Ovary (tissue), 9 donors: Measurements from ENCODE around the gene HAND1. TPM values are rescaled to one million over a fixed set of nuclear protein-coding genes. Genes with fewer than 3 reads are reported as not detected.

Experiments
- DNase-seq, 5 donors: peaks; one replicate each; pipeline ENCODE4 v3.0.0-alpha.2; 2019 to 2020
- H3K27ac ChIP-seq, 2 donors: fragments of 200-600 bp; one replicate each; pipeline versions ENCODE4 v1.5.1 to v1.8.0; 2019 to 2022
- H3K27me3 ChIP-seq: fragments of 200-600 bp; one replicate; pipeline ENCODE4 v1.8.0; 2022
- H3K36me3 ChIP-seq: fragments of 200-600 bp; sonication (generic); one replicate; pipeline ENCODE4 v1.5.1; 2019
- H3K4me1 ChIP-seq: one replicate; pipeline ENCODE4 v1.8.1; 2013; ENCODE audit warnings: mild to moderate bottlenecking, moderate library complexity; ENCODE audit not compliant: insufficient read depth
- H3K4me3 ChIP-seq: fragments of 200-600 bp; sonication (generic); one replicate; pipeline ENCODE4 v1.5.1; 2017
- H3K9me3 ChIP-seq, 2 donors: fragments of 200-600 bp in 1 of 2; sonication (generic) in 1 of 2; one replicate each; pipeline versions ENCODE4 v1.5.1 to v1.8.1; 2013 to 2019; ENCODE audit warnings: mild to moderate bottlenecking in 1 of 2, moderate library complexity in 1 of 2
- CTCF ChIP-seq, 3 donors: fragments of 450-650 bp in 2 of 3; fragments of 200-600 bp in 1 of 3; IDR thresholded peaks; one replicate each; pipeline versions ENCODE4 v1.5.1 to v1.8.0; 2016 to 2022; ENCODE audit warnings: antibody characterized with exemption in 3 of 3, mild to moderate bottlenecking in 1 of 3
- EP300 ChIP-seq: sonication (generic); formaldehyde crosslinking; IDR thresholded peaks from one replicate; pipeline ENCODE4 v1.6.1; 2017; ENCODE audit warnings: antibody characterized with exemption
- POLR2A ChIP-seq: fragments of 450-650 bp; IDR thresholded peaks from one replicate; pipeline ENCODE4 v1.6.1; 2017; ENCODE audit warnings: antibody characterized with exemption, mild to moderate bottlenecking, moderate library complexity
- WGBS, 3 donors: extraction: QIAGEN DNeasy Blood & Tissue Kit in 1 of 3; methylation state at CpG; one replicate each; pipeline versions ENCODE4 v1.1.5 to v1.1.7; 2013 to 2017; 5-methylcytosine and 5-hydroxymethylcytosine counted together
- intact Hi-C, 4 donors: fragments of 100-400 bp; cut with DNase I; formaldehyde crosslinking; loops; one replicate each; pipeline versions ENCODE4 v1.11.0 to v1.15.1; 2022 to 2023
- polyA plus RNA-seq, 2 donors: library from polyadenylated mRNA; stranded (reverse); fragments of 200-250 nt in 1 of 2; fragments of 350-450 nt in 1 of 2; fragmentation: Illumina TruSeq in 1 of 2; extraction: RNeasy Lipid Tissue Mini Kit (QIAGEN cat#74804) in 1 of 2; gene quantifications; one replicate each; pipeline ENCODE4 v1.2.3, GENCODE V29; 2013 to 2014
- total RNA-seq, 7 donors: library from RNA; depleted of rRNA in 2 of 7; stranded (reverse); fragments of >200 nt in 2 of 7; fragmentation: NEBNext Ultra II Directional in 3 of 7; extraction: Animal tissue kit (Norgen Biotek cat#: 25700) in 3 of 7; gene quantifications; one replicate each; pipeline versions ENCODE4 v1.1.0 to v1.2.4, GENCODE V29; 2016 to 2023
- donor health status: DM: no; HTN: no; CAD: no; lungs with moderate emphysema.
- donor health status: DM: no; HTN: no; CAD: no.
- donor health status: Bipolar disorder and iron deficiency.
- donor health status: DM: yes; HTN: yes; CAD: no.
- donor health status: DM: no; HTN: no; CAD: no.
- donor health status: DM: yes; HTN: yes; CAD: no.

The HAND1 gene
- total and polyA plus RNA-seq, 9 donors, result not detected

DNA sequence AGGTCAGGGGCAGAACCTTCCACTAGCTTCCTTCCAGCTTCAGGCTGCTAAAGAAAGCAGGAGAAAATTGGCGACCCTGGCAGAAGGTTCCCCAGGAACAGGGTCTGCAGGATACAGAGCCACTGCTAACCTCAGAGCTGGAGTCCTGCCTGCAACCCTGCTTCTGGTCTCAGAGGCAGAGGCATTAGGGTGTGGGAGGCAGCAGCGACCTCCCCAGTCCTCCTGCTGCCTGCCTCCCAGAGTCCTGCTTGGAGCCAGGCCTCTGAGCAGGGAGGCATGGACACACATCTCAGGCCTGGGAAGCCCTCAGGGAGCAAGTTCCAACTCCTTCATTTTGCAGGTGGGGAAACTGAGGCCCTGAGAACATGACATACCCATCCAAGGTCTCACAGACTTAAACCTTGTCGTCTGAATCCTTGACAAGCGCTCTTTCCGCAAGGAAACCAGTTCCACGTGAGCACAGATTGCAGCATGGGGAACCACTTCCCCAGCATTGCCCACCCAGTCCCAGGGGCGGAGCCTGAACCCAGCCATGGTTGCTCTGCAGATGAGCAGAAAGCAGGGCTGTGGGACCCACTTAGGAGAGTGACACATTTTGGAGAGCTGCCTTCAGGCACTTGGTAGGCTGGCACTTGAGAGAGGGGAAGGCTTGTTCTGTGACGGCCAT is 28.2 kb upstream of the HAND1 start:
- no peak for DNase-seq
- H3K4me1 ChIP-seq, result no peaks in the 10 kb centered on the region
- no peak overlapping the region for H3K4me3 ChIP-seq
- H3K27ac ChIP-seq, result no peak overlapping the region
- 78 to 86% (median 85%) methylated on average over 8 of the region's 8 CpGs for WGBS, 3 donors
- no peaks in the 10 kb centered on the region for H3K27me3 ChIP-seq
- H3K36me3 ChIP-seq, result no peaks in the 10 kb centered on the region
- H3K9me3 ChIP-seq, result no peaks in the 10 kb centered on the region
- intact Hi-C loops, result no loop called here
- TF ChIP-seq EP300, result no peak
- TF ChIP-seq CTCF (IDR thresholded peaks at IDR 0.05), result no peak
- no peak for TF ChIP-seq POLR2A

GRCh38 chr5:154505567-154505966 is 27.5 kb upstream of the HAND1 start:
- Histone ChIP-seq H3K27ac (no peak overlapping the region), H3K27me3 (no peaks in the 10 kb centered on the region)

GRCh38 chr5:154503698-154504039 is 25.6 kb upstream of the HAND1 start:
- no peak for DNase-seq
- intact Hi-C loops, result no loop called here
- H3K9me3 ChIP-seq, result no peaks in the 10 kb centered on the region
- no peak overlapping the region for H3K4me3 ChIP-seq
- H3K36me3 ChIP-seq, result no peaks in the 10 kb centered on the region
- WGBS, 3 donors, result 91 to 96% (median 92%) methylated on average over 2 of the region's 2 CpGs
- no peaks in the 10 kb centered on the region for H3K27me3 ChIP-seq
- TF ChIP-seq EP300 (no peak), POLR2A (no peak), CTCF (IDR thresholded peaks at IDR 0.05) (no peak)
- no peak overlapping the region for H3K27ac ChIP-seq
- no peaks in the 10 kb centered on the region for H3K4me1 ChIP-seq

More at GRCh38 chr5:154505567-154505966, 27.5 kb upstream of the HAND1 start:
- WGBS, 3 donors, result 47 to 58% (median 56%) methylated on average over 10 of the region's 10 CpGs
- intact Hi-C loops, result no loop called here
- no peaks in the 10 kb centered on the region for H3K9me3 ChIP-seq
- H3K4me1 ChIP-seq, result no peaks in the 10 kb centered on the region
- DNase-seq, result no peak
- H3K36me3 ChIP-seq, result no peaks in the 10 kb centered on the region
- no peak overlapping the region for H3K4me3 ChIP-seq
- no peak for TF ChIP-seq CTCF (IDR thresholded peaks at IDR 0.05)
- TF ChIP-seq POLR2A, result no peak
- no peak for TF ChIP-seq EP300

DNA sequence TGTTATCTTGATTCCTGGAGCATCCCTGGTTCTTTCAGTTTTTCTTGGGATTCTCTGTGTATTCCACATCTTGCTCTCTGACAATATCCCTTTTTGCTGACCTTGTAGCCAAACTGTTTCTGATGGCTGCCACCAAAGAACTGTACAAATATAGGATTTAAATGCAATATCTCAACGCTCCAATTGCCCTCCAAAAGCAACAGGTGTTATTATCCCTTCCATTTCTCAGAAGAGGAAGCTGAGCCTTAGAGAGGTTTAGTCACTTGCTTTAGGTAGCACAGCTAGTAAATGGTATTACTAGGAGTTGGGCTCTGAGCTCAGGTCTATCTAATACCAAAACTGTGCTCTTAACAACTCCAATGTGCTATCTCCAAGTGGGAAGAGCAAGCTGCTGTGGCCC is 24.2 kb upstream of the HAND1 start:
- Histone ChIP-seq H3K4me3 (no peak overlapping the region), H3K4me1 (no peaks in the 10 kb centered on the region), H3K27me3 (no peaks in the 10 kb centered on the region), H3K9me3 (no peaks in the 10 kb centered on the region), H3K27ac (no peak overlapping the region), H3K36me3 (no peaks in the 10 kb centered on the region)
- DNase-seq, result no peak
- TF ChIP-seq POLR2A (no peak), EP300 (no peak), CTCF (IDR thresholded peaks at IDR 0.05) (no peak)
- intact Hi-C loops, result no loop called here
- 93 to 97% (median 93%) methylated on average over 1 of the region's 1 CpG for WGBS, 3 donors
